IMR-90 (cell line): ENCODE measurements around the gene STPG4. TPM values are rescaled to one million over a fixed set of nuclear protein-coding genes. Genes with fewer than 3 reads are reported as not detected.

Source experiments
- CEBPB ChIP-seq: IDR thresholded peaks from 2 replicates; pipeline ENCODE4 v1.6.1; 2012; ENCODE audit warnings: low read depth, low read length, improper control_type of control experiment
- MXI1 ChIP-seq: IDR thresholded peaks from 2 replicates; pipeline ENCODE4 v1.6.1; 2012; ENCODE audit warnings: low read depth, mild to moderate bottlenecking, low read length, moderate library complexity, borderline replicate concordance
- SMC3 ChIP-seq: fragments of 150-350 bp; IDR thresholded peaks from 2 replicates; pipeline ENCODE4 v1.6.1; 2016; ENCODE audit warnings: low read depth, mild to moderate bottlenecking, antibody characterized with exemption, low read length, moderate library complexity
- polyA plus RNA-seq, 3 experiments: library from polyadenylated mRNA; depleted of rRNA; stranded (reverse); fragments of >200 nt; gene quantifications; 2 replicates each; pipeline ENCODE4 v1.2.3, GENCODE V29; 2012; ENCODE audit warnings: low replicate concordance in 1 of 3
- total RNA-seq: library from RNA; depleted of rRNA; stranded (reverse); fragments of >200 nt; gene quantifications from 2 replicates; pipeline ENCODE4 v1.2.3, GENCODE V29; 2012

Gene STPG4
- total and polyA plus RNA-seq, 2 of the 4 experiments (the other 2 are of a cell fraction): 0.12 to 0.18 TPM

GRCh38 chr2:47043142-47043890, 111.8 kb downstream of the STPG4 start (continued):
- TF ChIP-seq SMC3 (peak; percentile 22; the same call in 1 of the 2 replicates), CEBPB (peak; percentile 67), MXI1 (0 out of 2 replicates have a peak, but pooled peaks have one; percentile 13)
